AML-193 (cell line): Measurements from ENCODE around the gene USP6NL.
A peak's percentile ranks its signal among the peaks of the same experiment; 100 is the strongest.

Experiments
- DNase-seq, 2 experiments: peaks; one replicate each; lab custom pipeline; 2025; lab: John Stamatoyannopoulos, UW

The USP6NL gene

DNA sequence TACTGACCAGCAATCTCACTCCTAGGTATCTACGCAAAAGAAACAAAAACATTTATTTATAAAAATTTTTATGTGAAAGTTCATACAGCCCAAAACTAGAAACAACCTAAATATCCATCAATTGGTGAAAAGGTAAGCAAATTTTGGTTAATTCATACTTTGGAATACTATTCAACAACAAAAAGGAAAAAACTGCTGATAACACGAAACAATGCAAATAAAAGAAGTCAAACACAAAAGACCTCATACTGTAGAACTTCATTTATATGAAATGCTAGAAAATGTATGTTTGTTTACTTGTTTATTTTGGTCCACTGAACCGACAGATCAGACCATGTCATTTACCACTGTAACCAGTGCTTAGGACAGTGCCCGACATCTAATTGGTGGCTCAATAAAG lies 60.3 kb downstream of the USP6NL start:
- DNase-seq, result no peak

DNA sequence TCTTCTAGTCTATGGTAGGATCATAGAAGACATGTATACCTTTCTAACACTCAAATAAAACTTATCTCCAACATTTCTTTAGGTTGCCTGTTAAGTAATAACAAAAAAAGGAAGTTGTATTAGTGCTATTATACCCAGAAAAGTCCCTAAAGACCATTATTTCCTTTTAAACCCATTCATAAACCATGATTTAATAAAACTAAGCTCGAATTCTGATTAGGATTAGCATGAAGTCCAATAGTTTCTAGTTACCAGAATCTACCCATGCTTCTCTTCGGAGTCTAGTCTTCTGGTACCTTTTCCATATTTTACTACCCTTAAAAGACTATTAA lies 62.7 kb downstream of the USP6NL start:
- DNase-seq, result peak; percentile 37 to 51

DNA sequence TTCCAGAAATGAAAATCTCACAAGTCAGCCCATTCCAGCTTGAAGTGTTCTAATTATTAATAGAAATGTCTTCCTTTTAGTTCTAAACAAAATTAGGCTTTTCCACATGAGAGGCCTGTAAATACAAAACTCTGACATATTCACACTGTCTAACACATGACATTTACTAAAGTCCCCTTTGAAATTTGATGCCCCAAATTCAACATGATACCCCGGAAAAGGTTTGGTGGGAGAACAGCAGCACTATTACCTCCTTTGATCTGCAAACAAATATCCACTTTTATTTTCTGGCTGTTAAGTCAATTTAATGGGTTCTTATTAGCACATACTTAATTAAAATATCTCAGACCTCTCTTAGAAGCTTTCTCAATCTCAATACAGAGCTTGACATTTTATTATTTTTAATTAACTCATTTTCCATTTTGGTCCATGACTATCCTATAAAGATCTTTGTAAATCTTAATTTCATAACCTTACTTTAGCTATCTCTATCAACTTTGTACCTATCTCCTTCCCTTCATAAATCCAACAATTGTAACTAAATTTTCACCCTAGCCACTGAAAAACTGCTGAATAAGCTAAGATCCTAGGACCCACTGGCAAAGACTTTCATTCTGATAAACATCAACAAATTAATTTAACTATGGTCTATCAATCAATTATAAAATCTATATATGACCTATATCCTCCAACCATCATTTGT lies 63.2 kb downstream of the USP6NL start:
- DNase-seq, result no peak

- DNase-seq, result no peak
Measured at GRCh38 chr10:11546581-11546980, 64.9 kb downstream of the USP6NL start.

DNA sequence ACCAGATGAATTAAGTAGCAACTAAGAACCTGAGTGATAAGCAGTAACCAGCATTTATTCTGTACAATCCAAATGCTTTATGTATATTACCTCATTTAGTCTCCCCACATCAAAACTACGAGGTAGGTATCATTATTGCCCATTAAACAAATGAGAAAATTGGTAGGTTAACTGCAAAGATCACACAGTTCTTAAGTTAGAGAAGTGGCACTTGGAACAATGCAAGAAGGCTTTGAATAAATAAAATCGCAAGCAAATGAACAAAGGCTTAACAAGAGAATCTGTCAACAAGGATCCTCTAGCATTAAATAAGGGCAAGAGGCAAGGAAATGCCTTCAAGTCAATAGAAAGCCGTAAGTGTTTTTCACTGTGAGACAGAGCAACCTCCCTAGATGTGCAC lies 70.2 kb downstream of the USP6NL start:
- DNase-seq, result no peak

DNA sequence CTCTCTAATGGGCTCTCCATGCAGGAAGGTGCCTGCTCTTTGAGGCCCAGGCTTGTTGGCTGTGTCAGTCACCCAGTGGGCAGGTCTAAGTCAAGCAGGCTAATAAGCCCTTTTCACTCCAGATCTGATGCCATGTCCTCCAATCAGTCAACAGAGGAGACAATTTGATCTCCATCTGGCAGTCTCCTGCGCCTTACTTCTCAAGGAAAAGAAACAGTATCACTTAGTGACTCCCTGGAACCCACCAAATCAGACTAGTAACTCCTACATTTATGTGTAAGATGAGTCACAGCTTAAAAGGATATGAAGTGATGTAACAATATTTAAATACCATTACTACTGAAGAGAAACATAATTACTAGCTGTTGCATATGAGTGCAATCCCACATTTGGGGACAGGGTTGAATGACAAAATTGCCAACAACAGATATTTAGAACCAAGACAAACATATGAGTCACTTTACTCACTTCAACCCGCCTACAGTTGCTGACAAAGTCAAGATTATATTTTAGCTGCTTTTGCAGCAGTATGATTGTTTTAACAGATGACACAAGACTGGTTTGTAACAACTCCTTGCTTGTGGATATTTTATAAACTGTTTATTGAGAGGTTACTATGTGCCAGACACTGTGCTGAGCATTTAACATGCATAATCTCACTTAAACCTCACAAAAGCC lies 72.1 kb downstream of the USP6NL start:
- DNase-seq, result no peak

GRCh38 chr10:11538834-11539190 lies 72.6 kb downstream of the USP6NL start:
- DNase-seq, result no peak

- no peak for DNase-seq
Measured at GRCh38 chr10:11536228-11536627, 75.2 kb downstream of the USP6NL start.

DNA sequence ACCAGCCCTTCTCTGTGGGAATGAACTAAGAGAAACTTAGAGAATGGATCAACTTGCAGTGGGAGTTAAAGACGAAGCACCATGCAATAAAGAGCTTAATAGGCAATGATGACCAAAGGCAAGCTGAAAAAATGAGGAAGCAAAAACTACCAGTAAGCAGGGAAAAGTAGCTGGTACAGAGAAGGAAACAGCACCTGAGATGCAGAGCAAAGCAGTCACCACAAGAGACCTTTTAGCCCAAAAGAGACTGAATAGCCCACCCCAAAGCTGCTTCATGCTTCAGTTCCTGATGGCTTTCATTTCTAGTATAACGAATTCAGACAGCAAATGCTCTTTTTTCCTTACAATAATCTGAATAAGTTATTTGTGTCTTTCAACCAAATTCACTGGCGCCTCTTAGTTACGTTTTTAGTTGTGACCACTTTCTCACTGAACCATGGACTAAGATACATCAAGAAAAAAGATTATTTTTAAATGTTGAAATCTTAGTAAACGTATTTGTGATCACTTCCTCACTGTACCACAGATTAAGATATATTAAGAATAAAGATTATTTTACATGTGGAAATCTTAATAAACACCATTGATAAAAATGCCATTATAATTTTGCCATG lies 76.0 kb downstream of the USP6NL start:
- DNase-seq, result peak in 1 of 2 experiments; percentile 8

GRCh38 chr10:11533328-11533781 lies 78.1 kb downstream of the USP6NL start:
- DNase-seq, result peak; percentile 16 to 43

GRCh38 chr10:11532306-11532705 lies 79.1 kb downstream of the USP6NL start:
- no peak for DNase-seq

GRCh38 chr10:11530806-11531205 lies 80.6 kb downstream of the USP6NL start:
- no peak for DNase-seq

DNA sequence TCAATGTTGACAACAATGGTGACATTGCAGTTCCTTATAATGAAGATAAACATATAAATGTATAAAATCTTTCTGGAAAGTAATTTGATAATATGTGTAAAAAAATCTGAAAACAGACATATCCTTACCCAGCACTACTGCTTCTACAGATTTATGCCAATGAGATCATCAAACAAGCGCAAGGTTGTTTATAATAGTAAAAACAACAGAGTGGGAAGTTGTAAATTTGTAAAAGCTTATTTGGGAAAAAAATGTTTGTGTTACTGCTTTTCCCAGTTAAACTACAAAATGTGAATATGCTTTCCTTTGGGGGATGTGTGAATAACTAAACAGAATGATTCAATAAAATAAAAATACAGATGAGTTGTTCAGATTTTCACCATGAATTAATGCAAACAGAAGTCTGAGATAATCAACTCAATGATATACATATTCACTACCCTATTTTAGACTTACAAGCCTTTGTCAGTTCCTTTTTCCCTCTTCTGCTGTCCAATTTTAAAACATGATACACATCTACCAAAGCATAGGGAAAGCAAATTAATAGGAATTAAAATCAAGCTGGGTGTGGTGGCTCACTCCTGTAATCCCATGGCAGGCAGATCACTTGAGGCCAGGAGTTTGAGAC lies 82.1 kb downstream of the USP6NL start:
- DNase-seq, result no peak

DNA sequence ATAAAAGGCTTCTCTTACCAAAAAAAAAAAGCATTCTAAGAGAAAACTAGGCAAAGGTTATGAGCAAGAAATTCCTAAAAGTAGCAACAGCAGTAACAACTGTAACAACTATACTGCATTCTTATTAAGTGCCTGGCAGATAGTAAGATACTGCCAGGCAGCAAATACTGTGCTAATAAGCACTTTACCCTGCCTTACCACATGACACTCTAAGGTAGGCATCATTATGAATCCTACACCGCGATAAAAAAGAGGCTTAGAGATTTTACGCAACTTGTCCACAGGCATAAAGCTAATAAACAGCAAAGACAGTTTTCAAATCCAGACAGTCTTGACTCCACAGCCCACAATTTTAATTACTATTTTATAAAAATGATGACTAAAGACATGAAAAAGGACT lies 83.2 kb downstream of the USP6NL start:
- DNase-seq, result no peak

DNA sequence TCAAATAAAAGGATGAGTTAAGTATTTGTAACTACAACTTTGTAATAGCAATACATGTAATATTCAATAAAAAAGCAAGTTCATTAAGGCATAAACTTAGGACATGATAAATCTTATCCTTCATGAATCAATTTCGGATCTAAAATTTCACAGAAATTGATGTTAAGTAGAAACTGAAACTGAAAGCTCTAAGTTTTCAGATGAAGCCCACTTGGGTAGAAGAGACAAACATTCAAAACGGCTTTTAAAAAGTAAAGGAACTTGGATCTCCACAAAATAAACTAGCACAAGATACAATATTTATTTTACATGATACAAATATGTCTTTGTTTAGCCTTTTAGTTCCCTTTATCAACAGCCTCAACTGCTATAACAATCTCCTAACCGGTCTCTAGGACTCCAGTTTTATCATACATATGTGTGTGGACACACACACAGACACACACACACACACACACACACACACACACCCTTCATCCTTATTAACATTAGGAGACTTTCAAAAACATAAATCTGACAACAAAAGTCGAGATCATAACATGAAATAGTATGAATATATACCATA lies 83.7 kb downstream of the USP6NL start:
- no peak for DNase-seq

GRCh38 chr10:11527068-11527467 lies 84.4 kb downstream of the USP6NL start:
- no peak for DNase-seq

- no peak for DNase-seq
Measured at GRCh38 chr10:11525503-11525902, 85.9 kb downstream of the USP6NL start.

DNA sequence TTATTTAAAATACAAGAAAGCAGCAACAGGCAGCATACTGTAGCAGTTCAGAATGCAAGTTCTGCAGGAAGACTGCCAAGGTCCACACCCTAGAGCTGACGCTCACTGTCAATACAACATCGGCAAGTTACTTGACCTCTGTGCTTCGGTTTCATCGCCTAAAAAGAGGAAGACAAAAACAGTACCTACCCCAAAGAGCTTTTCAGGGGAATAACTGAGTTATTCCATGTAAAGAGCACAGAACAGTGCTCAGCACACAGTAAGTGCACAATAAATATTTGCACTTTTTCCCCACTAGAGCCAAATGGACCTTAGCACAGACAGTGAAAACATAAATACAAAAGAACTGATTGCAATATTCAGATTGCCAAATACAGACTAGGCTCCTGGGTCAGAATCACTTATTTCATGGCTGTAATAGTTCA lies 88.6 kb downstream of the USP6NL start:
- no peak for DNase-seq

- DNase-seq, result no peak
Measured at GRCh38 chr10:11521860-11522259, 89.6 kb downstream of the USP6NL start.

- no peak for DNase-seq
Measured at GRCh38 chr10:11520892-11521291, 90.6 kb downstream of the USP6NL start.

- no peak for DNase-seq
Measured at GRCh38 chr10:11517150-11517549, 94.3 kb downstream of the USP6NL start.

DNA sequence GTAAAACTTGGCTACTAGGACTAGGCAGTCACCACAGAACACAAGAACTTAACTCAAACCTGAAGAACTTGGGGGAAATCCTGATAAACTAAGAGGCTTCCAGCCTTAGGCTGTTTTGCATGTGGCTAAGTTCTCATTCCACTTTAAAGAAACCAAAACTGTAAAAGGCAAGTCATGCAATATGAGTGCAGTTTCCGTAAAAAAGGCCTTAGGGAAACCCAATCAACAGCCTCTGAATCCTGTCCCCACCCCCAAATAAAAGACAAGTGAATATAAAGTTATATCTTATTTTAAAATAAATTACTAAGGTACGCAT lies 95.1 kb downstream of the USP6NL start:
- DNase-seq, result no peak
